Peyer's patch (tissue), 4 donors: Measurements from ENCODE around the gene RBM33.

ENCODE experiments used
- POLR2A ChIP-seq, 2 donors: fragments of 450-650 bp; IDR thresholded peaks; one replicate each; pipeline ENCODE4 v1.5.1; 2017; ENCODE audit warnings: antibody characterized with exemption in 2 of 2, mild to moderate bottlenecking in 2 of 2, moderate library complexity in 2 of 2
- TF ChIP-seq, protein P1 (sequence below), 6 experiments: fragments of 450-650 bp in 4 of 6; fragments of 200-600 bp in 2 of 6; sonication (generic) in 1 of 6; IDR thresholded peaks; one replicate each; pipeline ENCODE4 v1.5.1; 2017 to 2019; ENCODE audit warnings: antibody characterized with exemption in 6 of 6, mild to moderate bottlenecking in 3 of 6, moderate library complexity in 1 of 6

GRCh38 chr7:155741082-155741481 lies 96.6 kb downstream of the RBM33 start:
- TF ChIP-seq, protein P1, sequence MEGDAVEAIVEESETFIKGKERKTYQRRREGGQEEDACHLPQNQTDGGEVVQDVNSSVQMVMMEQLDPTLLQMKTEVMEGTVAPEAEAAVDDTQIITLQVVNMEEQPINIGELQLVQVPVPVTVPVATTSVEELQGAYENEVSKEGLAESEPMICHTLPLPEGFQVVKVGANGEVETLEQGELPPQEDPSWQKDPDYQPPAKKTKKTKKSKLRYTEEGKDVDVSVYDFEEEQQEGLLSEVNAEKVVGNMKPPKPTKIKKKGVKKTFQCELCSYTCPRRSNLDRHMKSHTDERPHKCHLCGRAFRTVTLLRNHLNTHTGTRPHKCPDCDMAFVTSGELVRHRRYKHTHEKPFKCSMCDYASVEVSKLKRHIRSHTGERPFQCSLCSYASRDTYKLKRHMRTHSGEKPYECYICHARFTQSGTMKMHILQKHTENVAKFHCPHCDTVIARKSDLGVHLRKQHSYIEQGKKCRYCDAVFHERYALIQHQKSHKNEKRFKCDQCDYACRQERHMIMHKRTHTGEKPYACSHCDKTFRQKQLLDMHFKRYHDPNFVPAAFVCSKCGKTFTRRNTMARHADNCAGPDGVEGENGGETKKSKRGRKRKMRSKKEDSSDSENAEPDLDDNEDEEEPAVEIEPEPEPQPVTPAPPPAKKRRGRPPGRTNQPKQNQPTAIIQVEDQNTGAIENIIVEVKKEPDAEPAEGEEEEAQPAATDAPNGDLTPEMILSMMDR (IDR thresholded peaks at IDR 0.05) = no peak
- no peak for TF ChIP-seq POLR2A (IDR thresholded peaks at IDR 0.05)
